ENCODE data around the gene FOXI1.

DNA sequence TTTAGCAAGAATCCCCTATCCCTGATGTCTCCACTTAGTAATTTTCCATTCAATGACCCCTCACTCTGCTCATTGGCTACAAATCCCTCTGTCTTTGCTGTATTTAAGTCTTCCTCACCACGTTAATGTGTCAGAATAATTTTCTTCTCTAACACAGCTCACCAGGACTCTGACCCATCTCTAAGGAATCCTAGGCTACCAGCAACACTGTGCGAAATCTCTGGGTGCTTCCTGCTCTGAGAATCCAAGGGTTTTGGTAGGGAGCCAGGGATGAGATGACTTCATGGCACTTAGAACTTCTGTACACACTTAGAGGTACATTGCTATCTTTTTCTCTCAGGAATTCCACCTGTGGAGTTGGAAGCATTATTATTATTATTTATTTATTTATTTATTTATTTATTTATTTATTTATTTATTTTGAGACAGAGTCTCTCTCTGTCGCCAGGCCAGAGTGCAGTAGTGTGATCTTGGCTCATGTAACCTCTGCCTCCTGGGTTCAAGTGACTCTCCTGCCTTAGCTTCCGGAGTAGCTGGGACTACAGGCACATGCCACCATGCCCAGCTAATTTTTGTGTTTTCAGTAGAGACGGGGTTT, 53.5 kb downstream of the FOXI1 start:
- TF ChIP-seq, protein P1, sequence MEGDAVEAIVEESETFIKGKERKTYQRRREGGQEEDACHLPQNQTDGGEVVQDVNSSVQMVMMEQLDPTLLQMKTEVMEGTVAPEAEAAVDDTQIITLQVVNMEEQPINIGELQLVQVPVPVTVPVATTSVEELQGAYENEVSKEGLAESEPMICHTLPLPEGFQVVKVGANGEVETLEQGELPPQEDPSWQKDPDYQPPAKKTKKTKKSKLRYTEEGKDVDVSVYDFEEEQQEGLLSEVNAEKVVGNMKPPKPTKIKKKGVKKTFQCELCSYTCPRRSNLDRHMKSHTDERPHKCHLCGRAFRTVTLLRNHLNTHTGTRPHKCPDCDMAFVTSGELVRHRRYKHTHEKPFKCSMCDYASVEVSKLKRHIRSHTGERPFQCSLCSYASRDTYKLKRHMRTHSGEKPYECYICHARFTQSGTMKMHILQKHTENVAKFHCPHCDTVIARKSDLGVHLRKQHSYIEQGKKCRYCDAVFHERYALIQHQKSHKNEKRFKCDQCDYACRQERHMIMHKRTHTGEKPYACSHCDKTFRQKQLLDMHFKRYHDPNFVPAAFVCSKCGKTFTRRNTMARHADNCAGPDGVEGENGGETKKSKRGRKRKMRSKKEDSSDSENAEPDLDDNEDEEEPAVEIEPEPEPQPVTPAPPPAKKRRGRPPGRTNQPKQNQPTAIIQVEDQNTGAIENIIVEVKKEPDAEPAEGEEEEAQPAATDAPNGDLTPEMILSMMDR (IDR thresholded peaks at IDR 0.05 in 2 of 3, conservative IDR thresholded peaks at IDR 0.05 in 1 of 3; ENCODE audit: borderline replicate concordance in 1 of 3, insufficient read depth in 1 of 3, low read depth in 2 of 3, low read length in 2 of 3): no peak
- TF ChIP-seq EZH2 (IDR thresholded peaks at IDR 0.05): no peak
- TF ChIP-seq CEBPB (IDR thresholded peaks at IDR 0.05; ENCODE audit: low read depth): no peak
- no peak for TF ChIP-seq CBX3 (IDR thresholded peaks at IDR 0.05; ENCODE audit: low read depth)
- TF ChIP-seq POLR2AphosphoS5 (IDR thresholded peaks at IDR 0.05; ENCODE audit: low read depth, low read length): no peak
- TF ChIP-seq YY1 (IDR thresholded peaks at IDR 0.05; ENCODE audit: extremely low read depth, insufficient replicate concordance, low read depth, low read length): no peak
- no peak for TF ChIP-seq EZH2phosphoT487 (IDR thresholded peaks at IDR 0.05; ENCODE audit: borderline replicate concordance)

Measured in HCT116 (cell line).